SK-N-SH (cell line): ENCODE data around the gene VWA5B2. TPM values are rescaled to one million over a fixed set of nuclear protein-coding genes. Genes with fewer than 3 reads are reported as not detected.

Source experiments
- CTCF ChIA-PET: fragments of 300-600, 350-600 bp; formaldehyde crosslinking; extraction: SDS; loops from one replicate; lab custom pipeline; 2021; lab: Yijun Ruan, JAX
- POLR2A ChIA-PET: fragments of 350-600 bp; sonication (Branson Sonifier 250); formaldehyde crosslinking; extraction: SDS; loops from one replicate; lab custom pipeline; 2020; ENCODE audit warnings: antibody characterized with exemption, inconsistent platforms; lab: Yijun Ruan, JAX
- DNase-seq: peaks from one replicate; pipeline ENCODE4 v3.0.0; 2012
- H2AFZ ChIP-seq: fragments of 200-600 bp; sonication (generic); 2 replicates; pipeline ENCODE4 v1.8.1; 2016; ENCODE audit warnings: antibody characterized with exemption, mild to moderate bottlenecking, low read depth
- H3F3A ChIP-seq: fragments of 200-600 bp; sonication (generic); replicated peaks from 2 replicates; pipeline ENCODE3; 2016; ENCODE audit warnings: antibody characterized with exemption, mild to moderate bottlenecking; ENCODE audit not compliant: insufficient read depth
- H3K27ac ChIP-seq, 2 experiments: fragments of 200-500 bp in 1 of 2; fragments of 200-600 bp in 1 of 2; sonication (Bioruptor generic) in 1 of 2; sonication (generic), shearing (Covaris generic) in 1 of 2; 2 replicates each; pipeline versions ENCODE4 v1.5.1 to v1.6.1; 2014 to 2016; ENCODE audit warnings: low read depth in 2 of 2, inconsistent platforms in 1 of 2, low read length in 1 of 2, mild to moderate bottlenecking in 1 of 2, mixed read lengths in 1 of 2
- H3K27me3 ChIP-seq: fragments of 200-600 bp; sonication (generic), shearing (Covaris generic); 2 replicates; pipeline ENCODE4 v1.6.1; 2016; ENCODE audit warnings: mixed run types; ENCODE audit not compliant: insufficient read depth
- H3K36me3 ChIP-seq, 2 experiments: fragments of 200-500 bp in 1 of 2; fragments of 200-600 bp in 1 of 2; sonication (Bioruptor generic) in 1 of 2; sonication (generic) in 1 of 2; replicated peaks in 1 of 2; 2 replicates each; pipeline versions ENCODE3 to v1.5.1; 2014 to 2016; ENCODE audit warnings: low read length in 1 of 2, mild to moderate bottlenecking in 1 of 2; ENCODE audit not compliant: insufficient read depth in 2 of 2, control insufficient read depth in 1 of 2
- H3K4me1 ChIP-seq, 2 experiments: fragments of 200-500 bp in 1 of 2; fragments of 200-600 bp in 1 of 2; sonication (Bioruptor generic) in 1 of 2; sonication (generic), shearing (Covaris generic) in 1 of 2; 2 replicates each; pipeline versions ENCODE4 v1.5.1 to v1.6.1; 2014 to 2016; ENCODE audit warnings: low read depth in 1 of 2, low read length in 1 of 2, mixed run types in 1 of 2; ENCODE audit not compliant: insufficient read depth in 2 of 2, control insufficient read depth in 1 of 2
- H3K4me2 ChIP-seq: fragments of 200-600 bp; sonication (generic), shearing (Covaris generic); 2 replicates; pipeline ENCODE4 v1.6.1; 2017; ENCODE audit warnings: mixed run types
- H3K4me3 ChIP-seq, 2 experiments: fragments of 200-500 bp in 1 of 2; fragments of 200-600 bp in 1 of 2; sonication (Bioruptor generic) in 1 of 2; sonication (generic), shearing (Covaris generic) in 1 of 2; 2 replicates each; pipeline versions ENCODE4 v1.5.1 to v1.8.1; 2014 to 2016; ENCODE audit warnings: low read depth in 2 of 2, inconsistent platforms in 1 of 2, low read length in 1 of 2, mild to moderate bottlenecking in 1 of 2, mixed read lengths in 1 of 2, moderate library complexity in 1 of 2
- H3K79me2 ChIP-seq: fragments of 200-600 bp; sonication (generic); 2 replicates; pipeline ENCODE4 v1.8.1; 2017; ENCODE audit warnings: mild to moderate bottlenecking; ENCODE audit not compliant: insufficient read depth
- H3K9ac ChIP-seq: fragments of 200-600 bp; sonication (generic); 2 replicates; pipeline ENCODE4 v1.6.1; 2017; ENCODE audit warnings: mixed run types
- H3K9me2 ChIP-seq: fragments of 200-600 bp; sonication (generic); 2 replicates; pipeline ENCODE4 v1.6.1; 2017; ENCODE audit warnings: mixed run types
- H3K9me3 ChIP-seq: fragments of 200-600 bp; sonication (generic); 2 replicates; pipeline ENCODE4 v1.6.1; 2017; ENCODE audit warnings: mixed run types, mild to moderate bottlenecking, moderate library complexity
- H4K20me1 ChIP-seq: fragments of 200-600 bp; sonication (generic); 2 replicates; pipeline ENCODE4 v1.6.1; 2017; ENCODE audit warnings: mild to moderate bottlenecking, mixed run types; ENCODE audit not compliant: insufficient read depth
- CHD2 ChIP-seq: fragments of 150-350 bp; IDR thresholded peaks from 2 replicates; pipeline ENCODE4 v1.6.1; 2018; ENCODE audit warnings: low read length; ENCODE audit not compliant: partially characterized antibody
- EZH2phosphoT487 ChIP-seq: fragments of 200-600 bp; sonication (generic); IDR thresholded peaks from 2 replicates; pipeline ENCODE4 v1.6.1; 2017; ENCODE audit warnings: low read depth, mixed run types, mild to moderate bottlenecking, antibody characterized with exemption, moderate library complexity, borderline replicate concordance
- FOSL2 ChIP-seq: IDR thresholded peaks from 2 replicates; pipeline ENCODE4 v1.4.0; 2012; ENCODE audit warnings: low read depth, mild to moderate bottlenecking, moderate library complexity, borderline replicate concordance
- FOXJ3 ChIP-seq: sonication (generic); formaldehyde crosslinking; IDR thresholded peaks from 2 replicates; pipeline ENCODE4 v1.5.1; 2020; ENCODE audit warnings: mild to moderate bottlenecking, missing genetic modification reagents
- FOXM1 ChIP-seq: IDR thresholded peaks from 2 replicates; pipeline ENCODE4 v1.4.0; 2012; ENCODE audit warnings: low read depth, mild to moderate bottlenecking
- GABPA ChIP-seq: IDR thresholded peaks from 2 replicates; pipeline ENCODE4 v1.4.0; 2012; ENCODE audit warnings: low read depth, mild to moderate bottlenecking
- MXI1 ChIP-seq: IDR thresholded peaks from 2 replicates; pipeline ENCODE4 v1.6.1; 2012; ENCODE audit warnings: mild to moderate bottlenecking, low read depth, low read length, improper control_type of control experiment
- NRF1 ChIP-seq: IDR thresholded peaks from 2 replicates; pipeline ENCODE4 v1.6.1; 2012; ENCODE audit warnings: low read depth, mild to moderate bottlenecking, low read length
- RCOR1 ChIP-seq: fragments of 150-350 bp; IDR thresholded peaks from 2 replicates; pipeline ENCODE4 v1.6.1; 2017; ENCODE audit warnings: antibody characterized with exemption, low read length
- RFX5 ChIP-seq: IDR thresholded peaks from 2 replicates; pipeline ENCODE4 v1.6.1; 2012; ENCODE audit warnings: mild to moderate bottlenecking, improper control_type of control experiment, low read length
- TCF12 ChIP-seq: IDR thresholded peaks from 2 replicates; pipeline ENCODE4 v1.4.0; 2012
- YY1 ChIP-seq: IDR thresholded peaks from 2 replicates; pipeline ENCODE4 v1.4.0; 2012; ENCODE audit warnings: low read depth, mild to moderate bottlenecking
- WGBS: methylation state at CpG from one replicate; pipeline ENCODE4 v1.1.6; 2017; ENCODE audit warnings: low lambda C conversion rate; 5-methylcytosine and 5-hydroxymethylcytosine counted together
- polyA plus RNA-seq, 3 experiments: library from polyadenylated mRNA; depleted of rRNA; stranded (reverse); fragments of >200 nt; gene quantifications; 2 replicates each; pipeline ENCODE4 v1.2.3, GENCODE V29; 2012
- TF ChIP-seq, protein P1 (sequence below): fragments of 200-600 bp; sonication (generic); IDR thresholded peaks from 2 replicates; pipeline ENCODE4 v1.6.1; 2017; ENCODE audit warnings: antibody characterized with exemption, mild to moderate bottlenecking, moderate library complexity
- TF ChIP-seq, protein P2 (sequence below): IDR thresholded peaks from 2 replicates; pipeline ENCODE4 v1.4.0; 2012; ENCODE audit warnings: low read depth, borderline replicate concordance
- TF ChIP-seq, protein P3 (sequence below): fragments of 150-350 bp; IDR thresholded peaks from 2 replicates; pipeline ENCODE4 v1.6.1; 2017; ENCODE audit warnings: antibody characterized with exemption, low read length, low read depth, borderline replicate concordance
- TF ChIP-seq, protein P4 (sequence below): IDR thresholded peaks from 2 replicates; pipeline ENCODE4 v1.4.0; 2012; ENCODE audit warnings: low read depth, borderline replicate concordance
- TF ChIP-seq, protein P5 (sequence below): IDR thresholded peaks from 2 replicates; pipeline ENCODE4 v1.4.0; 2012; ENCODE audit warnings: low read depth

VWA5B2 gene
- polyA plus RNA-seq, 1 of the 3 experiments (the other 2 are of a cell fraction), result 0.08 TPM

DNA sequence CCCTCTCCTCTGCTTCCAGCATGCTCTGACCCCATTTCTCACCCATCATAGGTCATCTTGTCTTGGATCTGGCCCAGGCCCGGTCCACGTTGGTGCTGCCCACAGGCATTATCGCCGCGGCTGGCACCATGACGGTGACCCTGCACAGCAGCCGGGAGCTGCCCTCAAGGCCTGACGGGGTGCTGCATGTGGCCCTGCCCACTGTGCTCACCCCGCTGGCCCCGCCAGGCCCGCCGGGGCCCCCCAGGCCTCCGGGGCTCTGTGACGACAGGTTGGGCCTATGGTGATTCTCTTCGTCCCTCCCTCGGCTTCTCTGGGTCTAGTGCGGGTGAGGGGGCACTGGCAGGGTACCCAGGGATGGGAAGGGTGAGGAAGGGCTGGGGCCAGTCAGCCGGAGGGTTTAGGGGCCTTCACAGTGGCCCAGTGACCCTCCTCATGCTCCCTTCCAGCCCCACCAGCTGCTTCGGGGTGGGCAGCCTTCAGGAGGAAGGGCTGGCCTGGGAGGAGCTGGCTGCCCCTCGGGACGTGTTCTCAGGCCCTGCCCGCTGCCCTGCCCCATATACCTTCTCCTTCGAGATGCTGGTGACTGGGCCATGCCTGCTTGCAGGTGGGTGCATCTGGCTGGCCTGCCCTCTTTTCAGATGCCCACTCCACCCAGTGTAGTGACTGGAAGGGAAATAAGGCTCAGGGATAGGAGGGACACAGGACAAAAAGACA is 3.9 kb downstream of the VWA5B2 start:
- Histone ChIP-seq H3K9me3 (no peaks in the 10 kb centered on the region), H3K79me2 (no peaks in the 10 kb centered on the region), H3K9ac (no peak overlapping the region), H2AFZ (no peak overlapping the region), H3K9me2 (no peaks in the 10 kb centered on the region), H3K4me1 (peaks cover 0 to 28% of the 10 kb centered on the region in 2 experiments; a peak in 2 of 4 replicates), H3F3A (no peaks in the 10 kb centered on the region), H4K20me1 (no peaks in the 10 kb centered on the region), H3K27me3 (peaks cover 27% of the 10 kb centered on the region), H3K4me2 (no peak overlapping the region), H3K36me3 (no peaks in the 10 kb centered on the region), H3K27ac (no peak overlapping the region), H3K4me3 (no peak overlapping the region)
- POLR2A ChIA-PET, result interaction anchor here (0.9 kb wide), 1 partner anchor 9 kb away, joined by 3 read pairs; no protein-coding TSS in a partner anchor
- no peak for DNase-seq
- TF ChIP-seq GABPA (no peak), FOXM1 (no peak), FOXJ3 (no peak)
- TF ChIP-seq, protein P1, sequence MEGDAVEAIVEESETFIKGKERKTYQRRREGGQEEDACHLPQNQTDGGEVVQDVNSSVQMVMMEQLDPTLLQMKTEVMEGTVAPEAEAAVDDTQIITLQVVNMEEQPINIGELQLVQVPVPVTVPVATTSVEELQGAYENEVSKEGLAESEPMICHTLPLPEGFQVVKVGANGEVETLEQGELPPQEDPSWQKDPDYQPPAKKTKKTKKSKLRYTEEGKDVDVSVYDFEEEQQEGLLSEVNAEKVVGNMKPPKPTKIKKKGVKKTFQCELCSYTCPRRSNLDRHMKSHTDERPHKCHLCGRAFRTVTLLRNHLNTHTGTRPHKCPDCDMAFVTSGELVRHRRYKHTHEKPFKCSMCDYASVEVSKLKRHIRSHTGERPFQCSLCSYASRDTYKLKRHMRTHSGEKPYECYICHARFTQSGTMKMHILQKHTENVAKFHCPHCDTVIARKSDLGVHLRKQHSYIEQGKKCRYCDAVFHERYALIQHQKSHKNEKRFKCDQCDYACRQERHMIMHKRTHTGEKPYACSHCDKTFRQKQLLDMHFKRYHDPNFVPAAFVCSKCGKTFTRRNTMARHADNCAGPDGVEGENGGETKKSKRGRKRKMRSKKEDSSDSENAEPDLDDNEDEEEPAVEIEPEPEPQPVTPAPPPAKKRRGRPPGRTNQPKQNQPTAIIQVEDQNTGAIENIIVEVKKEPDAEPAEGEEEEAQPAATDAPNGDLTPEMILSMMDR, result no peak
- WGBS, result 90% methylated on average over 12 of the region's 23 CpGs
- CTCF ChIA-PET, result interaction anchor here (0.9 to 2.6 kb wide), 13 partner anchors 7 to 337 kb away, joined by 3 to 8 read pairs (median 4); partner anchors contain the start of genes ABCC5 and EEF1AKMT4

DNA sequence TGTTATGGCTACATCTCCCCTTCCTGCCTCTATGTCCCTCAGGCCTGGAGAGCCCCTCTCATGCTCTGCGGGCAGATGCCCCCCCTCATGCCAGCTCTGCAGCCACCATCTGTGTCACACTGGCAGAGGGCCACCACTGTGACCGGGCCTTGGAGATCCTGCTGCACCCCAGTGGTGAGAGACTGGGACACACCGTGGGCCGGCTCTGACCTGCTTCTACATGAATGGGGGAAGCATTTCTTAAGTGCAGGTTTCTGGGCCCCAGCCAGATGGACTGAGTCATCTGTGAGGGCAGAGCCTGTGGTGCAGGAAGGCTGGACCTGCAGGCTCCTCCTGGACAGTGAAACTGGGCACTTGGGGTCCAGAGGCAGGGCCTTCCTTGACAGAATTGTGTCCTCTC is 4.8 kb downstream of the VWA5B2 start:
- Histone ChIP-seq H3K4me2 (0 out of 2 replicates have a peak overlapping the region, but pooled peaks have one; percentile 17), H3K9ac (no peak overlapping the region), H3K9me2 (no peaks in the 10 kb centered on the region), H4K20me1 (no peaks in the 10 kb centered on the region), H3K4me3 (no peak overlapping the region), H2AFZ (no peak overlapping the region), H3F3A (no peaks in the 10 kb centered on the region), H3K36me3 (no peaks in the 10 kb centered on the region), H3K27ac (peak overlapping the region in 1 of 2 experiments; percentile 39; a peak in 1 of 4 replicates), H3K4me1 (peaks cover 0 to 22% of the 10 kb centered on the region in 2 experiments; a peak in 2 of 4 replicates), H3K79me2 (no peaks in the 10 kb centered on the region), H3K27me3 (peaks cover 27% of the 10 kb centered on the region), H3K9me3 (no peaks in the 10 kb centered on the region)
- 6% methylated on average over 4 of the region's 4 CpGs for WGBS
- peak; percentile 91 for DNase-seq
- POLR2A ChIA-PET, result no interaction called here
- CTCF ChIA-PET, result interaction anchor here (0.9 to 2.6 kb wide), 9 partner anchors 10 to 338 kb away, joined by 3 to 8 read pairs (median 4); partner anchors contain the start of genes ABCC5 and EEF1AKMT4
- TF ChIP-seq NRF1 (no peak), EZH2phosphoT487 (no peak), RCOR1 (peak; percentile 23; the same call in 1 of the 2 replicates), FOSL2 (peak; percentile 84), TCF12 (0 out of 2 replicates have a peak, but pooled peaks have one; percentile 10), YY1 (no peak), MXI1 (peak; percentile 54; the same call in 1 of the 2 replicates), RFX5 (no peak), CHD2 (peak; percentile 34), FOXJ3 (no peak)
- TF ChIP-seq, protein P2, sequence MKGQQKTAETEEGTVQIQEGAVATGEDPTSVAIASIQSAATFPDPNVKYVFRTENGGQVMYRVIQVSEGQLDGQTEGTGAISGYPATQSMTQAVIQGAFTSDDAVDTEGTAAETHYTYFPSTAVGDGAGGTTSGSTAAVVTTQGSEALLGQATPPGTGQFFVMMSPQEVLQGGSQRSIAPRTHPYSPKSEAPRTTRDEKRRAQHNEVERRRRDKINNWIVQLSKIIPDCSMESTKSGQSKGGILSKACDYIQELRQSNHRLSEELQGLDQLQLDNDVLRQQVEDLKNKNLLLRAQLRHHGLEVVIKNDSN, result no peak
- TF ChIP-seq, protein P3, sequence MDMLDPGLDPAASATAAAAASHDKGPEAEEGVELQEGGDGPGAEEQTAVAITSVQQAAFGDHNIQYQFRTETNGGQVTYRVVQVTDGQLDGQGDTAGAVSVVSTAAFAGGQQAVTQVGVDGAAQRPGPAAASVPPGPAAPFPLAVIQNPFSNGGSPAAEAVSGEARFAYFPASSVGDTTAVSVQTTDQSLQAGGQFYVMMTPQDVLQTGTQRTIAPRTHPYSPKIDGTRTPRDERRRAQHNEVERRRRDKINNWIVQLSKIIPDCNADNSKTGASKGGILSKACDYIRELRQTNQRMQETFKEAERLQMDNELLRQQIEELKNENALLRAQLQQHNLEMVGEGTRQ, result no peak
- TF ChIP-seq, protein P1, result peak; percentile 29
- TF ChIP-seq, protein P4, sequence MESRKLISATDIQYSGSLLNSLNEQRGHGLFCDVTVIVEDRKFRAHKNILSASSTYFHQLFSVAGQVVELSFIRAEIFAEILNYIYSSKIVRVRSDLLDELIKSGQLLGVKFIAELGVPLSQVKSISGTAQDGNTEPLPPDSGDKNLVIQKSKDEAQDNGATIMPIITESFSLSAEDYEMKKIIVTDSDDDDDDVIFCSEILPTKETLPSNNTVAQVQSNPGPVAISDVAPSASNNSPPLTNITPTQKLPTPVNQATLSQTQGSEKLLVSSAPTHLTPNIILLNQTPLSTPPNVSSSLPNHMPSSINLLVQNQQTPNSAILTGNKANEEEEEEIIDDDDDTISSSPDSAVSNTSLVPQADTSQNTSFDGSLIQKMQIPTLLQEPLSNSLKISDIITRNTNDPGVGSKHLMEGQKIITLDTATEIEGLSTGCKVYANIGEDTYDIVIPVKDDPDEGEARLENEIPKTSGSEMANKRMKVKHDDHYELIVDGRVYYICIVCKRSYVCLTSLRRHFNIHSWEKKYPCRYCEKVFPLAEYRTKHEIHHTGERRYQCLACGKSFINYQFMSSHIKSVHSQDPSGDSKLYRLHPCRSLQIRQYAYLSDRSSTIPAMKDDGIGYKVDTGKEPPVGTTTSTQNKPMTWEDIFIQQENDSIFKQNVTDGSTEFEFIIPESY, result no peak
- TF ChIP-seq, protein P5, sequence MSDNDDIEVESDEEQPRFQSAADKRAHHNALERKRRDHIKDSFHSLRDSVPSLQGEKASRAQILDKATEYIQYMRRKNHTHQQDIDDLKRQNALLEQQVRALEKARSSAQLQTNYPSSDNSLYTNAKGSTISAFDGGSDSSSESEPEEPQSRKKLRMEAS, result no peak
